Liver (tissue), 9 donors: ENCODE results near the gene C17orf58. TPM values are rescaled to one million over a fixed set of nuclear protein-coding genes. Genes with fewer than 3 reads are reported as not detected.

Experiments
- DNase-seq: peaks from one replicate; pipeline ENCODE4 v3.0.0-alpha.2; 2017; ENCODE audit warnings: low spot score
- H3K27ac ChIP-seq, 2 donors: one replicate each; pipeline ENCODE4 v1.7.0; 2013; ENCODE audit warnings: inconsistent platforms in 2 of 2, low read length in 2 of 2, control low read depth in 1 of 2, low read depth in 1 of 2, mild to moderate bottlenecking in 1 of 2
- H3K27me3 ChIP-seq, 4 donors: one replicate each; pipeline versions ENCODE4 v1.6.1 to v1.7.0; 2013; ENCODE audit warnings: low read length in 3 of 4, inconsistent platforms in 1 of 4, mild to moderate bottlenecking in 1 of 4, moderate library complexity in 1 of 4; ENCODE audit not compliant: control insufficient read depth in 4 of 4, insufficient read depth in 4 of 4
- H3K36me3 ChIP-seq, 4 donors: one replicate each; pipeline versions ENCODE4 v1.6.1 to v1.7.0; 2013; ENCODE audit warnings: low read length in 3 of 4, mild to moderate bottlenecking in 3 of 4, low read depth in 1 of 4, moderate library complexity in 1 of 4; ENCODE audit not compliant: control insufficient read depth in 4 of 4, insufficient read depth in 3 of 4
- H3K4me1 ChIP-seq, 4 donors: one replicate each; pipeline versions ENCODE4 v1.6.1 to v1.7.0; 2013; ENCODE audit warnings: low read length in 3 of 4, mild to moderate bottlenecking in 3 of 4, moderate library complexity in 1 of 4; ENCODE audit not compliant: control insufficient read depth in 4 of 4, insufficient read depth in 4 of 4
- H3K4me3 ChIP-seq, 3 donors: one replicate each; pipeline versions ENCODE4 v1.6.1 to v1.7.0; 2013; ENCODE audit warnings: low read length in 3 of 3, control low read depth in 1 of 3, low read depth in 1 of 3, mild to moderate bottlenecking in 1 of 3
- H3K9ac ChIP-seq, 2 donors: one replicate each; pipeline ENCODE4 v1.7.0; 2013; ENCODE audit warnings: low read length in 2 of 2, mild to moderate bottlenecking in 2 of 2, moderate library complexity in 2 of 2, control low read depth in 1 of 2, low read depth in 1 of 2
- H3K9me3 ChIP-seq, 4 donors: one replicate each; pipeline versions ENCODE4 v1.6.1 to v1.7.0; 2013; ENCODE audit warnings: low read length in 3 of 4; ENCODE audit not compliant: control insufficient read depth in 4 of 4
- ATF3 ChIP-seq: IDR thresholded peaks from 2 replicates; pipeline ENCODE4 v1.6.1; 2016; ENCODE audit warnings: antibody characterized with exemption
- CTCF ChIP-seq: fragments of 150-350 bp; IDR thresholded peaks from 2 replicates; pipeline ENCODE4 v1.5.1; 2017; ENCODE audit warnings: improper control_type of control experiment, low read depth, low read length; ENCODE audit not compliant: missing input control
- HNF4A ChIP-seq, 2 donors: conservative IDR thresholded peaks; 2 replicates each; pipeline ENCODE4 v1.6.1; 2016; ENCODE audit warnings: antibody characterized with exemption in 2 of 2, mild to moderate bottlenecking in 2 of 2
- JUND ChIP-seq, 2 donors: IDR thresholded peaks; 2 replicates each; pipeline ENCODE4 v1.6.1; 2016; ENCODE audit warnings: antibody characterized with exemption in 2 of 2
- MAX ChIP-seq: IDR thresholded peaks from 2 replicates; pipeline ENCODE4 v1.6.1; 2016; ENCODE audit warnings: antibody characterized with exemption
- RAD21 ChIP-seq, 2 donors: IDR thresholded peaks; 2 replicates each; pipeline ENCODE4 v1.6.1; 2016; ENCODE audit warnings: antibody characterized with exemption in 2 of 2, mild to moderate bottlenecking in 2 of 2
- REST ChIP-seq: IDR thresholded peaks from 2 replicates; pipeline ENCODE4 v1.6.1; 2016; ENCODE audit warnings: antibody characterized with exemption, mild to moderate bottlenecking
- RXRA ChIP-seq, 2 donors: IDR thresholded peaks; 2 replicates each; pipeline ENCODE4 v1.6.1; 2017 to 2018; ENCODE audit warnings: antibody characterized with exemption in 2 of 2, mild to moderate bottlenecking in 1 of 2
- SP1 ChIP-seq: IDR thresholded peaks from 2 replicates; pipeline ENCODE4 v1.6.1; 2018; ENCODE audit warnings: antibody characterized with exemption, mild to moderate bottlenecking
- TAF1 ChIP-seq: conservative IDR thresholded peaks from 2 replicates; pipeline ENCODE4 v1.6.1; 2016; ENCODE audit warnings: antibody characterized with exemption, mild to moderate bottlenecking
- YY1 ChIP-seq: IDR thresholded peaks from 2 replicates; pipeline ENCODE4 v1.6.1; 2016; ENCODE audit warnings: antibody characterized with exemption, mild to moderate bottlenecking
- ZBTB33 ChIP-seq: IDR thresholded peaks from 2 replicates; pipeline ENCODE4 v1.6.1; 2016; ENCODE audit warnings: antibody characterized with exemption
- WGBS: extraction: QIAGEN DNeasy Blood & Tissue Kit; methylation state at CpG from one replicate; pipeline ENCODE4 v1.1.7; 2013; 5-methylcytosine and 5-hydroxymethylcytosine counted together
- polyA plus RNA-seq, 2 donors: library from polyadenylated mRNA; stranded (reverse) in 1 of 2; unstranded in 1 of 2; fragments of 200-250 nt in 1 of 2; fragments of >200 nt in 1 of 2; fragmentation: Nextera tagmentation in 1 of 2; extraction: Ambion mirVana in 1 of 2; gene quantifications; one replicate each; pipeline versions ENCODE4 v1.2.1 to v1.2.3, GENCODE V29; 2013 to 2015
- total RNA-seq, 2 donors: library from RNA; depleted of rRNA; stranded (reverse); fragments of >200 nt; gene quantifications; one replicate each; pipeline ENCODE4 v1.2.3, GENCODE V29; 2014
- donor health status: healthy.
- donor health status: healthy.
- donor health status: healthy.
- donor health status: healthy.
- donor health status: healthy.

The C17orf58 gene
- total and polyA plus RNA-seq, 4 donors = 6.4 to 13.4 (median 9.8) TPM

GRCh38 chr17:68035523-68036303 lies 39.4 kb upstream of the C17orf58 start, which contains the start of gene KPNA2:
KPNA2 (plus strand) TSS chr17:68035735; CDS start chr17:68037133, 1,398 bp downstream.
- Histone ChIP-seq H3K9me3 (no peaks in the 10 kb centered on the region), H3K4me3 (peak within 1 kb of the TSS; percentile 87 to 98 (median 97)), H3K36me3 (peaks cover 0 to 13% (median under 1%) of the 10 kb centered on the region in 4 donors), H3K27me3 (no peaks in the 10 kb centered on the region), H3K9ac (peak within 1 kb of the TSS; percentile 74 to 76), H3K4me1 (peaks cover 0 to 10% (median 4%) of the 10 kb centered on the region in 4 donors), H3K27ac (peak within 1 kb of the TSS; percentile 80 to 90)
- WGBS = under 1% methylated on average over 70 of the region's 72 CpGs
- no peak for TF ChIP-seq ATF3
- TF ChIP-seq YY1 = no peak
- peak; percentile 98 for TF ChIP-seq ZBTB33
- peak; percentile 67 for TF ChIP-seq SP1
- TF ChIP-seq RAD21 (IDR thresholded peaks at IDR 0.05) = no peak
- peak; percentile 37 for TF ChIP-seq TAF1
- peak; percentile 90 for TF ChIP-seq REST
- TF ChIP-seq JUND (IDR thresholded peaks at IDR 0.05) = no peak
- TF ChIP-seq MAX = peak; percentile 81
- TF ChIP-seq HNF4A (conservative IDR thresholded peaks at IDR 0.05) = peak in 1 of 2 donors; percentile 4
- peak; percentile 96 for DNase-seq

GRCh38 chr17:68035131-68035522 lies 38.9 kb upstream of the C17orf58 start:
- TF ChIP-seq JUND (IDR thresholded peaks at IDR 0.05) (no peak), RXRA (IDR thresholded peaks at IDR 0.05) (peak in 1 of 2 donors; percentile 25), CTCF (peak; percentile 16), YY1 (peak; percentile 56), HNF4A (conservative IDR thresholded peaks at IDR 0.05) (peak in 1 of 2 donors; percentile 4)
- Histone ChIP-seq H3K27ac (no peak overlapping the region), H3K9ac (no peak overlapping the region), H3K4me3 (peak overlapping the region in 2 of 3 donors; percentile 25 to 45), H3K4me1 (peaks cover under 1 to 13% (median 4%) of the 10 kb centered on the region in 4 donors), H3K27me3 (no peaks in the 10 kb centered on the region), H3K36me3 (peaks cover 0 to 9% (median 0%) of the 10 kb centered on the region in 4 donors), H3K9me3 (no peaks in the 10 kb centered on the region)
- WGBS = 3% methylated on average over 24 of the region's 27 CpGs
- peak; percentile 90 for DNase-seq
